GM23338 (cell line): ENCODE measurements around the gene PRR19. TPM values are rescaled to one million over a fixed set of nuclear protein-coding genes. Genes with fewer than 3 reads are reported as not detected.

Experiments
- ATAC-seq: fragments of 200-7000 bp; cut with Tn5 transposase; 3 replicates; pipeline ENCODE4 v1.9.1; 2020
- DNase-seq: peaks from one replicate; pipeline ENCODE4 v3.0.0-alpha.2; 2015; ENCODE audit warnings: low spot score
- H2AFZ ChIP-seq: fragments of 200-600 bp; sonication (generic); 2 replicates; pipeline ENCODE4 v1.8.0; 2016; ENCODE audit warnings: antibody characterized with exemption, mild to moderate bottlenecking, moderate library complexity
- H3F3A ChIP-seq: fragments of 200-600 bp; sonication (generic); replicated peaks from 2 replicates; pipeline ENCODE4 v1.8.0; 2017; ENCODE audit warnings: antibody characterized with exemption, mixed run types, low read depth
- H3K27ac ChIP-seq: fragments of 200-600 bp; sonication (generic); 2 replicates; pipeline ENCODE4 v1.6.1; 2016; ENCODE audit warnings: low read depth
- H3K27me3 ChIP-seq: fragments of 200-600 bp; sonication (generic); 2 replicates; pipeline ENCODE4 v1.8.0; 2016; ENCODE audit warnings: mild to moderate bottlenecking, mixed run types, moderate library complexity; ENCODE audit not compliant: insufficient read depth
- H3K36me3 ChIP-seq: fragments of 200-600 bp; sonication (generic); 2 replicates; pipeline ENCODE4 v1.8.0; 2016; ENCODE audit warnings: mild to moderate bottlenecking; ENCODE audit not compliant: insufficient read depth
- H3K4me1 ChIP-seq: fragments of 200-600 bp; sonication (generic); 2 replicates; pipeline ENCODE4 v1.8.0; 2016; ENCODE audit warnings: mild to moderate bottlenecking, moderate library complexity; ENCODE audit not compliant: insufficient read depth
- H3K4me2 ChIP-seq: fragments of 200-600 bp; sonication (generic); 2 replicates; pipeline ENCODE4 v1.7.1; 2017; ENCODE audit warnings: mixed run types
- H3K4me3 ChIP-seq: fragments of 200-600 bp; sonication (generic); 2 replicates; pipeline ENCODE4 v1.6.1; 2016; ENCODE audit warnings: mixed run types
- H3K79me2 ChIP-seq: fragments of 200-600 bp; sonication (generic); replicated peaks from 2 replicates; pipeline ENCODE4 v1.8.0; 2017; ENCODE audit warnings: mild to moderate bottlenecking; ENCODE audit not compliant: insufficient read depth
- H3K9me2 ChIP-seq: fragments of 200-600 bp; sonication (generic); 2 replicates; pipeline ENCODE4 v1.8.0; 2017; ENCODE audit not compliant: insufficient read depth
- H4K20me1 ChIP-seq: fragments of 200-600 bp; sonication (generic); replicated peaks from 2 replicates; pipeline ENCODE4 v1.8.0; 2017; ENCODE audit warnings: mild to moderate bottlenecking; ENCODE audit not compliant: insufficient read depth
- H3K27ac Mint-ChIP-seq: 2 replicates; pipeline ENCODE4 v1.8.0; 2020; ENCODE audit warnings: inconsistent platforms, mild to moderate bottlenecking, moderate library complexity, mixed read lengths
- H3K27me3 Mint-ChIP-seq: 3 replicates; pipeline ENCODE4 v1.8.0; 2022; ENCODE audit warnings: low read depth, mild to moderate bottlenecking, moderate library complexity, mixed read lengths, inconsistent platforms; ENCODE audit not compliant: insufficient read depth, poor library complexity
- H3K36me3 Mint-ChIP-seq: 3 replicates; pipeline ENCODE4 v1.8.0; 2021; ENCODE audit warnings: low read depth, mild to moderate bottlenecking, inconsistent platforms, moderate library complexity, mixed read lengths
- H3K4me1 Mint-ChIP-seq: 3 replicates; pipeline ENCODE4 v1.8.0; 2020; ENCODE audit warnings: mild to moderate bottlenecking, inconsistent platforms, mixed read lengths
- H3K4me3 Mint-ChIP-seq: 3 replicates; pipeline ENCODE4 v1.8.0; 2021; ENCODE audit warnings: moderate library complexity, mild to moderate bottlenecking, inconsistent platforms, mixed read lengths
- H3K9me3 Mint-ChIP-seq: 3 replicates; pipeline ENCODE4 v1.8.0; 2020; ENCODE audit warnings: moderate library complexity, mild to moderate bottlenecking, inconsistent platforms, mixed read lengths
- CREB1 ChIP-seq: fragments of 250-450 bp; sonication (Bioruptor Pico); IDR thresholded peaks from 2 replicates; pipeline ENCODE4 v1.5.0; 2020; ENCODE audit warnings: low read depth, mild to moderate bottlenecking, moderate library complexity
- EZH2 ChIP-seq: fragments of 200-600 bp; sonication (generic); IDR thresholded peaks from one replicate; pipeline ENCODE4 v1.8.0; 2017; ENCODE audit warnings: antibody characterized with exemption, mild to moderate bottlenecking, low read depth; ENCODE audit not compliant: unreplicated experiment
- EZH2phosphoT487 ChIP-seq: fragments of 200-600 bp; sonication (generic); IDR thresholded peaks from one replicate; pipeline ENCODE4 v1.8.1; 2018; ENCODE audit warnings: antibody characterized with exemption; ENCODE audit not compliant: unreplicated experiment
- JUNB ChIP-seq: IDR thresholded peaks from one replicate; pipeline ENCODE4 v1.6.1; 2016; ENCODE audit warnings: antibody characterized with exemption; ENCODE audit not compliant: unreplicated experiment
- NANOG ChIP-seq: IDR thresholded peaks from 2 replicates; pipeline ENCODE4 v1.6.1; 2016; ENCODE audit warnings: antibody characterized with exemption, borderline replicate concordance
- POLR2AphosphoS5 ChIP-seq: IDR thresholded peaks from 2 replicates; pipeline ENCODE4 v1.6.1; 2016; ENCODE audit warnings: antibody characterized with exemption, low read depth
- STAT1 ChIP-seq: IDR thresholded peaks from one replicate; pipeline ENCODE4 v1.6.1; 2016; ENCODE audit warnings: antibody characterized with exemption; ENCODE audit not compliant: unreplicated experiment
- ZNF114 ChIP-seq: fragments of 250-450 bp; sonication (Bioruptor Pico); IDR thresholded peaks from 2 replicates; pipeline ENCODE4 v1.5.0; 2020; ENCODE audit warnings: mild to moderate bottlenecking, moderate library complexity
- ZNF331 ChIP-seq: fragments of 250-450 bp; sonication (Bioruptor Pico); IDR thresholded peaks from 2 replicates; pipeline ENCODE4 v1.5.0; 2020; ENCODE audit warnings: low read depth, mild to moderate bottlenecking, moderate library complexity
- polyA plus RNA-seq: library from polyadenylated mRNA; unstranded; fragments of >200 nt; fragmentation: Nextera tagmentation; extraction: Ambion mirVana; gene quantifications from 2 replicates; pipeline ENCODE4 v1.2.1, GENCODE V29; 2016
- total RNA-seq: library from RNA; depleted of rRNA; stranded (reverse); fragments of >200 nt; shearing (Covaris generic); gene quantifications from 2 replicates; pipeline ENCODE4 v1.2.3, GENCODE V29; 2014
- TF ChIP-seq, protein P1 (sequence below): IDR thresholded peaks from one replicate; pipeline ENCODE4 v1.6.1; 2018; ENCODE audit warnings: antibody characterized with exemption; ENCODE audit not compliant: unreplicated experiment
- TF ChIP-seq, protein P2 (sequence below): fragments of 250-450 bp; sonication (Bioruptor Pico); IDR thresholded peaks from 2 replicates; pipeline ENCODE4 v1.5.0; 2020; ENCODE audit warnings: mild to moderate bottlenecking, moderate library complexity
- TF ChIP-seq, protein P3 (sequence below): IDR thresholded peaks from 2 replicates; pipeline ENCODE4 v1.6.1; 2016; ENCODE audit warnings: antibody characterized with exemption
- TF ChIP-seq, protein P4 (sequence below), 2 experiments: fragments of 200-600 bp in 1 of 2; sonication (generic) in 1 of 2; conservative IDR thresholded peaks; 2 replicates each; pipeline versions ENCODE4 v1.5.1 to v1.6.1; 2016 to 2017; ENCODE audit warnings: antibody characterized with exemption in 2 of 2, low read depth in 2 of 2, mild to moderate bottlenecking in 2 of 2, moderate library complexity in 1 of 2

PRR19 gene
- total and polyA plus RNA-seq, 2 experiments from 2014 or later: 3.6 to 4.1 TPM

DNA sequence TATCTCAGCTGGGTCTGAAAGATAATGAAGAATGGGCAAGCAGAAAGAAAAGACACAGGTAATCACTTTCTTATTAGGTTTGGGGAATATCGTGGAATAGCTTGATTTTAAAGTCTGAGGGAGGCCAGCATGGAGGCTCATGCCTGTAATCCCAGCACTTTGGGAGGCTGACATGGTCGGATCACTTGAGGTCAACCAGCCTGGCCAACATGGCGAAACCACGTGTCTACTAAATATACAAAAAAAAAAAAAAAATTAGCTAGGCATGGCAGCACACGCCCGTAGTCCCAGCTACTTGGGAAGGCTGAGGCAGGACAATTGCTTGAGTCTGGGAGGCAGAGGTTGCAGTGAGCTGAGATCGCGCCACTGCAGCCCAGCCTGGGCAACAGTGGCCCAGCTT lies 1.9 kb downstream of the PRR19 start:
- H3K4me1 Mint-ChIP-seq: peaks cover 22% of the 10 kb centered on the region
- Histone ChIP-seq H3K36me3 (no peaks in the 10 kb centered on the region), H3K79me2 (peaks cover 9% of the 10 kb centered on the region), H3F3A (peaks cover 14% of the 10 kb centered on the region), H2AFZ (no peak overlapping the region), H3K4me2 (no peak overlapping the region; the same call in 1 of the 2 replicates), H3K4me3 (no peak overlapping the region), H3K4me1 (peaks cover 15% of the 10 kb centered on the region), H3K9me2 (0 out of 2 replicates have a peak, but pooled peaks cover 4% of the 10 kb centered on the region), H4K20me1 (no peaks in the 10 kb centered on the region; the same call in 1 of the 2 replicates), H3K27me3 (no peaks in the 10 kb centered on the region), H3K27ac (no peak overlapping the region)
- DNase-seq: no peak
- no peaks in the 10 kb centered on the region; the same call in 2 of the 3 replicates for H3K9me3 Mint-ChIP-seq
- TF ChIP-seq, protein P1, sequence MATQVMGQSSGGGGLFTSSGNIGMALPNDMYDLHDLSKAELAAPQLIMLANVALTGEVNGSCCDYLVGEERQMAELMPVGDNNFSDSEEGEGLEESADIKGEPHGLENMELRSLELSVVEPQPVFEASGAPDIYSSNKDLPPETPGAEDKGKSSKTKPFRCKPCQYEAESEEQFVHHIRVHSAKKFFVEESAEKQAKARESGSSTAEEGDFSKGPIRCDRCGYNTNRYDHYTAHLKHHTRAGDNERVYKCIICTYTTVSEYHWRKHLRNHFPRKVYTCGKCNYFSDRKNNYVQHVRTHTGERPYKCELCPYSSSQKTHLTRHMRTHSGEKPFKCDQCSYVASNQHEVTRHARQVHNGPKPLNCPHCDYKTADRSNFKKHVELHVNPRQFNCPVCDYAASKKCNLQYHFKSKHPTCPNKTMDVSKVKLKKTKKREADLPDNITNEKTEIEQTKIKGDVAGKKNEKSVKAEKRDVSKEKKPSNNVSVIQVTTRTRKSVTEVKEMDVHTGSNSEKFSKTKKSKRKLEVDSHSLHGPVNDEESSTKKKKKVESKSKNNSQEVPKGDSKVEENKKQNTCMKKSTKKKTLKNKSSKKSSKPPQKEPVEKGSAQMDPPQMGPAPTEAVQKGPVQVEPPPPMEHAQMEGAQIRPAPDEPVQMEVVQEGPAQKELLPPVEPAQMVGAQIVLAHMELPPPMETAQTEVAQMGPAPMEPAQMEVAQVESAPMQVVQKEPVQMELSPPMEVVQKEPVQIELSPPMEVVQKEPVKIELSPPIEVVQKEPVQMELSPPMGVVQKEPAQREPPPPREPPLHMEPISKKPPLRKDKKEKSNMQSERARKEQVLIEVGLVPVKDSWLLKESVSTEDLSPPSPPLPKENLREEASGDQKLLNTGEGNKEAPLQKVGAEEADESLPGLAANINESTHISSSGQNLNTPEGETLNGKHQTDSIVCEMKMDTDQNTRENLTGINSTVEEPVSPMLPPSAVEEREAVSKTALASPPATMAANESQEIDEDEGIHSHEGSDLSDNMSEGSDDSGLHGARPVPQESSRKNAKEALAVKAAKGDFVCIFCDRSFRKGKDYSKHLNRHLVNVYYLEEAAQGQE: no peak
- TF ChIP-seq JUNB (no peak), ZNF114 (CRISPR knock-in tag) (no peak), STAT1 (no peak), CREB1 (CRISPR knock-in tag) (no peak), EZH2 (no peak), NANOG (no peak), EZH2phosphoT487 (no peak), ZNF331 (CRISPR knock-in tag) (no peak), POLR2AphosphoS5 (no peak)
- TF ChIP-seq, protein P2, sequence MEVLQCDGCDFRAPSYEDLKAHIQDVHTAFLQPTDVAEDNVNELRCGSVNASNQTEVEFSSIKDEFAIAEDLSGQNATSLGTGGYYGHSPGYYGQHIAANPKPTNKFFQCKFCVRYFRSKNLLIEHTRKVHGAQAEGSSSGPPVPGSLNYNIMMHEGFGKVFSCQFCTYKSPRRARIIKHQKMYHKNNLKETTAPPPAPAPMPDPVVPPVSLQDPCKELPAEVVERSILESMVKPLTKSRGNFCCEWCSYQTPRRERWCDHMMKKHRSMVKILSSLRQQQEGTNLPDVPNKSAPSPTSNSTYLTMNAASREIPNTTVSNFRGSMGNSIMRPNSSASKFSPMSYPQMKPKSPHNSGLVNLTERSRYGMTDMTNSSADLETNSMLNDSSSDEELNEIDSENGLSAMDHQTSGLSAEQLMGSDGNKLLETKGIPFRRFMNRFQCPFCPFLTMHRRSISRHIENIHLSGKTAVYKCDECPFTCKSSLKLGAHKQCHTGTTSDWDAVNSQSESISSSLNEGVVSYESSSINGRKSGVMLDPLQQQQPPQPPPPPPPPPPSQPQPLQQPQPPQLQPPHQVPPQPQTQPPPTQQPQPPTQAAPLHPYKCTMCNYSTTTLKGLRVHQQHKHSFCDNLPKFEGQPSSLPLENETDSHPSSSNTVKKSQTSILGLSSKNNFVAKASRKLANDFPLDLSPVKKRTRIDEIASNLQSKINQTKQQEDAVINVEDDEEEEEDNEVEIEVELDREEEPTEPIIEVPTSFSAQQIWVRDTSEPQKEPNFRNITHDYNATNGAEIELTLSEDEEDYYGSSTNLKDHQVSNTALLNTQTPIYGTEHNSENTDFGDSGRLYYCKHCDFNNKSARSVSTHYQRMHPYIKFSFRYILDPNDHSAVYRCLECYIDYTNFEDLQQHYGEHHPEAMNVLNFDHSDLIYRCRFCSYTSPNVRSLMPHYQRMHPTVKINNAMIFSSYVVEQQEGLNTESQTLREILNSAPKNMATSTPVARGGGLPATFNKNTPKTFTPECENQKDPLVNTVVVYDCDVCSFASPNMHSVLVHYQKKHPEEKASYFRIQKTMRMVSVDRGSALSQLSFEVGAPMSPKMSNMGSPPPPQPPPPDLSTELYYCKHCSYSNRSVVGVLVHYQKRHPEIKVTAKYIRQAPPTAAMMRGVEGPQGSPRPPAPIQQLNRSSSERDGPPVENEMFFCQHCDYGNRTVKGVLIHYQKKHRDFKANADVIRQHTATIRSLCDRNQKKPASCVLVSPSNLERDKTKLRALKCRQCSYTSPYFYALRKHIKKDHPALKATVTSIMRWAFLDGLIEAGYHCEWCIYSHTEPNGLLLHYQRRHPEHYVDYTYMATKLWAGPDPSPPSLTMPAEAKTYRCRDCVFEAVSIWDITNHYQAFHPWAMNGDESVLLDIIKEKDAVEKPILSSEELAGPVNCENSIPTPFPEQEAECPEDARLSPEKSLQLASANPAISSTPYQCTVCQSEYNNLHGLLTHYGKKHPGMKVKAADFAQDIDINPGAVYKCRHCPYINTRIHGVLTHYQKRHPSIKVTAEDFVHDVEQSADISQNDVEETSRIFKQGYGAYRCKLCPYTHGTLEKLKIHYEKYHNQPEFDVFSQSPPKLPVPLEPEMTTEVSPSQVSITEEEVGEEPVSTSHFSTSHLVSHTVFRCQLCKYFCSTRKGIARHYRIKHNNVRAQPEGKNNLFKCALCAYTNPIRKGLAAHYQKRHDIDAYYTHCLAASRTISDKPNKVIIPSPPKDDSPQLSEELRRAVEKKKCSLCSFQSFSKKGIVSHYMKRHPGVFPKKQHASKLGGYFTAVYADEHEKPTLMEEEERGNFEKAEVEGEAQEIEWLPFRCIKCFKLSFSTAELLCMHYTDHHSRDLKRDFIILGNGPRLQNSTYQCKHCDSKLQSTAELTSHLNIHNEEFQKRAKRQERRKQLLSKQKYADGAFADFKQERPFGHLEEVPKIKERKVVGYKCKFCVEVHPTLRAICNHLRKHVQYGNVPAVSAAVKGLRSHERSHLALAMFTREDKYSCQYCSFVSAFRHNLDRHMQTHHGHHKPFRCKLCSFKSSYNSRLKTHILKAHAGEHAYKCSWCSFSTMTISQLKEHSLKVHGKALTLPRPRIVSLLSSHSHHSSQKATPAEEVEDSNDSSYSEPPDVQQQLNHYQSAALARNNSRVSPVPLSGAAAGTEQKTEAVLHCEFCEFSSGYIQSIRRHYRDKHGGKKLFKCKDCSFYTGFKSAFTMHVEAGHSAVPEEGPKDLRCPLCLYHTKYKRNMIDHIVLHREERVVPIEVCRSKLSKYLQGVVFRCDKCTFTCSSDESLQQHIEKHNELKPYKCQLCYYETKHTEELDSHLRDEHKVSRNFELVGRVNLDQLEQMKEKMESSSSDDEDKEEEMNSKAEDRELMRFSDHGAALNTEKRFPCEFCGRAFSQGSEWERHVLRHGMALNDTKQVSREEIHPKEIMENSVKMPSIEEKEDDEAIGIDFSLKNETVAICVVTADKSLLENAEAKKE (CRISPR knock-in tag): no peak
- TF ChIP-seq, protein P3, sequence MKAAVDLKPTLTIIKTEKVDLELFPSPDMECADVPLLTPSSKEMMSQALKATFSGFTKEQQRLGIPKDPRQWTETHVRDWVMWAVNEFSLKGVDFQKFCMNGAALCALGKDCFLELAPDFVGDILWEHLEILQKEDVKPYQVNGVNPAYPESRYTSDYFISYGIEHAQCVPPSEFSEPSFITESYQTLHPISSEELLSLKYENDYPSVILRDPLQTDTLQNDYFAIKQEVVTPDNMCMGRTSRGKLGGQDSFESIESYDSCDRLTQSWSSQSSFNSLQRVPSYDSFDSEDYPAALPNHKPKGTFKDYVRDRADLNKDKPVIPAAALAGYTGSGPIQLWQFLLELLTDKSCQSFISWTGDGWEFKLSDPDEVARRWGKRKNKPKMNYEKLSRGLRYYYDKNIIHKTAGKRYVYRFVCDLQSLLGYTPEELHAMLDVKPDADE: no peak
- TF ChIP-seq, protein P4, sequence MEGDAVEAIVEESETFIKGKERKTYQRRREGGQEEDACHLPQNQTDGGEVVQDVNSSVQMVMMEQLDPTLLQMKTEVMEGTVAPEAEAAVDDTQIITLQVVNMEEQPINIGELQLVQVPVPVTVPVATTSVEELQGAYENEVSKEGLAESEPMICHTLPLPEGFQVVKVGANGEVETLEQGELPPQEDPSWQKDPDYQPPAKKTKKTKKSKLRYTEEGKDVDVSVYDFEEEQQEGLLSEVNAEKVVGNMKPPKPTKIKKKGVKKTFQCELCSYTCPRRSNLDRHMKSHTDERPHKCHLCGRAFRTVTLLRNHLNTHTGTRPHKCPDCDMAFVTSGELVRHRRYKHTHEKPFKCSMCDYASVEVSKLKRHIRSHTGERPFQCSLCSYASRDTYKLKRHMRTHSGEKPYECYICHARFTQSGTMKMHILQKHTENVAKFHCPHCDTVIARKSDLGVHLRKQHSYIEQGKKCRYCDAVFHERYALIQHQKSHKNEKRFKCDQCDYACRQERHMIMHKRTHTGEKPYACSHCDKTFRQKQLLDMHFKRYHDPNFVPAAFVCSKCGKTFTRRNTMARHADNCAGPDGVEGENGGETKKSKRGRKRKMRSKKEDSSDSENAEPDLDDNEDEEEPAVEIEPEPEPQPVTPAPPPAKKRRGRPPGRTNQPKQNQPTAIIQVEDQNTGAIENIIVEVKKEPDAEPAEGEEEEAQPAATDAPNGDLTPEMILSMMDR (conservative IDR thresholded peaks at IDR 0.05; ENCODE audit: low read depth in 2 of 2): no peak
- H3K4me3 Mint-ChIP-seq: peak overlapping the region; percentile 92; the same call in 1 of the 3 replicates
- no peak overlapping the region for H3K27ac Mint-ChIP-seq
- H3K36me3 Mint-ChIP-seq: peaks cover 9% of the 10 kb centered on the region
- ATAC-seq: no peak
- H3K27me3 Mint-ChIP-seq: peaks cover 22% of the 10 kb centered on the region
